ENCODE data around the gene CENPH.

DNA sequence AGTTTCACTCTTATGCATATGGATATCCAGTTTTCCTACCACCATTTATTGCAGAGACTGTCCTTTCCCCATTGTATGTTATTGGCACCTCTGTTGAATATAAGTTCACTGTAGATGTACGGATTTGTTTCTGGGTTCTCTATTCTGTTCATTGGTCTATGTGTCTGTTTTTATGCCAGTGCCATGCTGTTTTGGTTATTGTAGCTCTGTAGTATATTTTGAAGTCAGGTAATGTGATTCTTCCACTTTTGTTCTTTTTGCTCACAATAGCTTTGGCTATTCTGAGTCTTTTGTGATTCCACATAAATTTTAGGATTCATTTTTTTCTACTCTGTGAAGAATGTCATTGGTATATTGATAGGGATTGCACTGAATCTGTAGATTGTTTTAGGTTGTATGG is 48.6 kb upstream of the CENPH start:
- TF ChIP-seq, protein P1, sequence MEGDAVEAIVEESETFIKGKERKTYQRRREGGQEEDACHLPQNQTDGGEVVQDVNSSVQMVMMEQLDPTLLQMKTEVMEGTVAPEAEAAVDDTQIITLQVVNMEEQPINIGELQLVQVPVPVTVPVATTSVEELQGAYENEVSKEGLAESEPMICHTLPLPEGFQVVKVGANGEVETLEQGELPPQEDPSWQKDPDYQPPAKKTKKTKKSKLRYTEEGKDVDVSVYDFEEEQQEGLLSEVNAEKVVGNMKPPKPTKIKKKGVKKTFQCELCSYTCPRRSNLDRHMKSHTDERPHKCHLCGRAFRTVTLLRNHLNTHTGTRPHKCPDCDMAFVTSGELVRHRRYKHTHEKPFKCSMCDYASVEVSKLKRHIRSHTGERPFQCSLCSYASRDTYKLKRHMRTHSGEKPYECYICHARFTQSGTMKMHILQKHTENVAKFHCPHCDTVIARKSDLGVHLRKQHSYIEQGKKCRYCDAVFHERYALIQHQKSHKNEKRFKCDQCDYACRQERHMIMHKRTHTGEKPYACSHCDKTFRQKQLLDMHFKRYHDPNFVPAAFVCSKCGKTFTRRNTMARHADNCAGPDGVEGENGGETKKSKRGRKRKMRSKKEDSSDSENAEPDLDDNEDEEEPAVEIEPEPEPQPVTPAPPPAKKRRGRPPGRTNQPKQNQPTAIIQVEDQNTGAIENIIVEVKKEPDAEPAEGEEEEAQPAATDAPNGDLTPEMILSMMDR (conservative IDR thresholded peaks at IDR 0.05), result no peak
- TF ChIP-seq ZFX (IDR thresholded peaks at IDR 0.05), result no peak
